Measurements from ENCODE around the gene PGM3. TPM values are rescaled to one million over a fixed set of nuclear protein-coding genes. Genes with fewer than 3 reads are reported as not detected.

PGM3 gene
- polyA plus RNA-seq, 1 donor (not counting 4 experiments of a cell fraction or from before 2014, with no cell fraction given): 32.1 TPM

- Histone ChIP-seq H3K27me3 (ENCODE audit: control insufficient read depth, extremely low read depth, insufficient read depth, low read length) (no peaks in the 10 kb centered on the region), H3K27ac (ENCODE audit: control insufficient read depth, insufficient read depth, low read length) (no peak overlapping the region), H2AFZ (ENCODE audit: control insufficient read depth, low read length) (no peak overlapping the region), H3K9me1 (ENCODE audit: control insufficient read depth, extremely low read depth, insufficient read depth, low read length) (no peaks in the 10 kb centered on the region), H3K9ac (ENCODE audit: control insufficient read depth, extremely low read depth, insufficient read depth, low read length) (no peak overlapping the region), H3K9me3 (ENCODE audit: control insufficient read depth, low read depth, low read length) (no peaks in the 10 kb centered on the region), H3K4me3 (ENCODE audit: control insufficient read depth in 2 of 3, extremely low read depth in 1 of 3, insufficient read depth in 2 of 3, low read depth in 1 of 3, low read length in 3 of 3) (no peak overlapping the region), H4K20me1 (ENCODE audit: control insufficient read depth, extremely low read depth, insufficient read depth, low read length) (no peaks in the 10 kb centered on the region), H3K36me3 (ENCODE audit: control insufficient read depth in 2 of 2, extremely low read depth in 1 of 2, insufficient read depth in 2 of 2, low read length in 2 of 2) (peaks cover 4 to 9% of the 10 kb centered on the region in 2 experiments), H3K79me2 (ENCODE audit: control insufficient read depth, insufficient read depth, low read length) (no peaks in the 10 kb centered on the region), H3K4me1 (ENCODE audit: control insufficient read depth, extremely low read depth, insufficient read depth, low read length) (peaks cover 7% of the 10 kb centered on the region), H3K4me2 (ENCODE audit: control insufficient read depth, extremely low read depth, insufficient read depth, low read depth, low read length) (no peak overlapping the region)
- no peak for DNase-seq (ENCODE audit: low read depth, low spot score)
- dilution Hi-C loops (cut with MboI; ENCODE audit: extremely low pct_ligation_motif_present, low sequenced_read_pairs): no loop called here
- TF ChIP-seq EZH2 (IDR thresholded peaks at IDR 0.05; ENCODE audit: low read length) (no peak), CTCF (optimal IDR thresholded peaks at IDR 0.05 in 1 of 3, IDR thresholded peaks at IDR 0.05 in 1 of 3, conservative IDR thresholded peaks at IDR 0.05 in 1 of 3; ENCODE audit: extremely low read depth in 1 of 3, insufficient read depth in 2 of 3, low read length in 3 of 3) (no peak)
- no peak for FAIRE-seq
Measured at GRCh38 chr6:83138118-83138722, 54.8 kb downstream of the PGM3 start.

GRCh38 chr6:83132121-83132520, 60.9 kb downstream of the PGM3 start:
- H3K9ac ChIP-seq (ENCODE audit: control insufficient read depth, extremely low read depth, insufficient read depth, low read length): no peak overlapping the region
- TF ChIP-seq CTCF (optimal IDR thresholded peaks at IDR 0.05 in 1 of 3, IDR thresholded peaks at IDR 0.05 in 1 of 3, conservative IDR thresholded peaks at IDR 0.05 in 1 of 3; ENCODE audit: extremely low read depth in 1 of 3, insufficient read depth in 2 of 3, low read length in 3 of 3) (no peak), EZH2 (IDR thresholded peaks at IDR 0.05; ENCODE audit: low read length) (no peak)
- peaks cover 12 to 15% of the 10 kb centered on the region in 2 experiments for H3K36me3 ChIP-seq (ENCODE audit: control insufficient read depth in 2 of 2, extremely low read depth in 1 of 2, insufficient read depth in 2 of 2, low read length in 2 of 2)
- H3K79me2 ChIP-seq (ENCODE audit: control insufficient read depth, insufficient read depth, low read length): no peaks in the 10 kb centered on the region
- no peak for DNase-seq (ENCODE audit: low read depth, low spot score)
- no peaks in the 10 kb centered on the region for H4K20me1 ChIP-seq (ENCODE audit: control insufficient read depth, extremely low read depth, insufficient read depth, low read length)
- H3K27ac ChIP-seq (ENCODE audit: control insufficient read depth, insufficient read depth, low read length): no peak overlapping the region
- dilution Hi-C loops (cut with MboI; ENCODE audit: extremely low pct_ligation_motif_present, low sequenced_read_pairs): no loop called here
- no peaks in the 10 kb centered on the region for H3K9me3 ChIP-seq (ENCODE audit: control insufficient read depth, low read depth, low read length)
- no peak for FAIRE-seq
- no peaks in the 10 kb centered on the region for H3K9me1 ChIP-seq (ENCODE audit: control insufficient read depth, extremely low read depth, insufficient read depth, low read length)
- no peak overlapping the region for H3K4me3 ChIP-seq (ENCODE audit: control insufficient read depth in 2 of 3, extremely low read depth in 1 of 3, insufficient read depth in 2 of 3, low read depth in 1 of 3, low read length in 3 of 3)
- no peak overlapping the region for H2AFZ ChIP-seq (ENCODE audit: control insufficient read depth, low read length)
- no peaks in the 10 kb centered on the region for H3K4me1 ChIP-seq (ENCODE audit: control insufficient read depth, extremely low read depth, insufficient read depth, low read length)
- H3K27me3 ChIP-seq (ENCODE audit: control insufficient read depth, extremely low read depth, insufficient read depth, low read length): no peaks in the 10 kb centered on the region
- H3K4me2 ChIP-seq (ENCODE audit: control insufficient read depth, extremely low read depth, insufficient read depth, low read depth, low read length): no peak overlapping the region

Measured in keratinocyte (primary cell).